Ishikawa (cell line): Measurements from ENCODE around the gene TNFRSF25.

Experiments
- CEBPB ChIP-seq: IDR thresholded peaks from 2 replicates; pipeline ENCODE4 v1.6.1; 2012
- CREB1 ChIP-seq: IDR thresholded peaks from 2 replicates; pipeline ENCODE4 v1.6.1; 2012; ENCODE audit warnings: low read depth
- EGR1 ChIP-seq: IDR thresholded peaks from 2 replicates; pipeline ENCODE4 v1.6.1; 2012
- EP300 ChIP-seq: IDR thresholded peaks from 2 replicates; pipeline ENCODE4 v1.6.1; 2012; ENCODE audit warnings: borderline replicate concordance
- FOXM1 ChIP-seq: IDR thresholded peaks from 2 replicates; pipeline ENCODE4 v1.6.1; 2012; ENCODE audit warnings: low read depth, borderline replicate concordance
- MAX ChIP-seq: IDR thresholded peaks from 2 replicates; pipeline ENCODE4 v1.6.1; 2012
- NFIC ChIP-seq: IDR thresholded peaks from 2 replicates; pipeline ENCODE4 v1.6.1; 2012
- RAD21 ChIP-seq: IDR thresholded peaks from 2 replicates; pipeline ENCODE4 v1.6.1; 2012; ENCODE audit warnings: low read depth
- REST ChIP-seq: IDR thresholded peaks from 2 replicates; pipeline ENCODE4 v1.6.1; 2012; ENCODE audit warnings: low read depth, mild to moderate bottlenecking
- TAF1 ChIP-seq: IDR thresholded peaks from 2 replicates; pipeline ENCODE4 v1.6.1; 2012; ENCODE audit warnings: low read depth, mild to moderate bottlenecking
- TCF12 ChIP-seq: IDR thresholded peaks from 2 replicates; pipeline ENCODE4 v1.6.1; 2012; ENCODE audit warnings: low read depth
- TEAD4 ChIP-seq: IDR thresholded peaks from 2 replicates; pipeline ENCODE4 v1.6.1; 2012
- YY1 ChIP-seq: IDR thresholded peaks from 2 replicates; pipeline ENCODE4 v1.6.1; 2012; ENCODE audit warnings: low read depth
- ZBTB7A ChIP-seq: IDR thresholded peaks from 2 replicates; pipeline ENCODE4 v1.6.1; 2012; ENCODE audit warnings: low read depth
- TF ChIP-seq, protein P1 (sequence below): IDR thresholded peaks from 2 replicates; pipeline ENCODE4 v1.6.1; 2012

TNFRSF25 gene

GRCh38 chr1:6495540-6496364, 29.8 kb upstream of the TNFRSF25 start:
- TF ChIP-seq CREB1, result no peak
- TF ChIP-seq EP300, result no peak
- TF ChIP-seq, protein P1, sequence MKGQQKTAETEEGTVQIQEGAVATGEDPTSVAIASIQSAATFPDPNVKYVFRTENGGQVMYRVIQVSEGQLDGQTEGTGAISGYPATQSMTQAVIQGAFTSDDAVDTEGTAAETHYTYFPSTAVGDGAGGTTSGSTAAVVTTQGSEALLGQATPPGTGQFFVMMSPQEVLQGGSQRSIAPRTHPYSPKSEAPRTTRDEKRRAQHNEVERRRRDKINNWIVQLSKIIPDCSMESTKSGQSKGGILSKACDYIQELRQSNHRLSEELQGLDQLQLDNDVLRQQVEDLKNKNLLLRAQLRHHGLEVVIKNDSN, result no peak
- no peak for TF ChIP-seq REST
- no peak for TF ChIP-seq TEAD4
- no peak for TF ChIP-seq FOXM1
- TF ChIP-seq TAF1, result no peak
- no peak for TF ChIP-seq EGR1
- no peak for TF ChIP-seq CEBPB
- no peak for TF ChIP-seq TCF12
- no peak for TF ChIP-seq NFIC
- TF ChIP-seq RAD21, result no peak
- TF ChIP-seq MAX, result no peak
- TF ChIP-seq YY1, result no peak
- no peak for TF ChIP-seq ZBTB7A

DNA sequence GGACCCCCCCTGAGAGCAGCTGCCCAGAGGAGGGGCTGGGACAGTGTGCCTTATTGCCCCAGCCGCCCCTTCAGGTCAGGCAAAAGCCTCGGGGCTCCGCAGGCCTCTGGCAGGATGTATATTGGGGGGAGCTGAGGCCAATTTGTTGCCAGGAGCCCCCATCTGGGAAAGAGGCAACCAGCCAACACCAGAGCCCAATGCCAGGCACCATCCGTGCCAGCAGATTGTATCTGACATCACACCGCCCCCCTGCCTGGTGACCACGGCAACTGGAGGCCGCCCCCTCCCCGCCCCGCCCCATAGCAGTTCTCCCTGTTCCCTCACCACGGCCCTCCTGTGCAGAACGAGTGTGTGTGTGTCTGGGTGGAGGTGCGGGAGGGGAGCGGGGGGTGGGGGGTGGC, 29.1 kb upstream of the TNFRSF25 start:
- TF ChIP-seq YY1 (no peak), TAF1 (no peak), TEAD4 (no peak), FOXM1 (no peak)
- TF ChIP-seq, protein P1, result no peak

GRCh38 chr1:6494627-6495026, 28.7 kb upstream of the TNFRSF25 start:
- TF ChIP-seq EP300 (no peak), TCF12 (no peak), REST (no peak), NFIC (no peak), TAF1 (no peak), CEBPB (no peak), TEAD4 (no peak), FOXM1 (no peak), MAX (no peak), RAD21 (no peak), EGR1 (no peak), CREB1 (no peak), ZBTB7A (no peak), YY1 (no peak)
- TF ChIP-seq, protein P1, result no peak

DNA sequence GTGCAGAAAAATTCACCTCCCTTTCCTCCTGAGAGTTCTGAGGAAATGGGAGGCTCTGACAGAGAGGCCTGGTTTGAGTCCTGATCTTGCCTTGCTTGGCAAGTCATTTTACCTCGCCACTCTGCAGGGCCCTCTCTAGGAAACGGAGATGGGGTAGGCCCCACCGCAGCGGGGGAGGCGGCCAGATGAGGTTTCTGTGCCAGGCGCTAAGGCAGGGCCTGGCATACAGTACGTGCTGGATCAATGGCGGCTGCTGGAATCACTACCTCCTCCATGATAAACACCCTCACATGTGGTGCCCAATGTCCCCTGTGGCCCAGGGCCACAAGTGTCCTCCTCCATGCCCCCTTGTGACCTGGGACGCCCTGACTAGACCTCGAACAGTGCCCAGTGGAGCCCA, 26.0 kb upstream of the TNFRSF25 start:
- TF ChIP-seq MAX (no peak), EGR1 (no peak), FOXM1 (no peak), RAD21 (no peak), TAF1 (no peak), CEBPB (no peak), ZBTB7A (no peak), NFIC (no peak), EP300 (no peak), YY1 (no peak), TEAD4 (no peak), TCF12 (no peak)
- TF ChIP-seq, protein P1, result no peak
